ENCODE data around the gene SBNO2.

The SBNO2 gene

GRCh38 chr19:1066251-1066747, 107.8 kb downstream of the SBNO2 start:
- peaks cover 30 to 36% of the 10 kb centered on the region in 2 donors for H3K4me1 Mint-ChIP-seq (ENCODE audit: low read depth in 2 of 2)
- no peaks in the 10 kb centered on the region for H3K27me3 Mint-ChIP-seq
- H3K9me3 Mint-ChIP-seq = no peaks in the 10 kb centered on the region
- ATAC-seq (replicated peaks) (no peak), DNase-seq (no peak)
- H3K36me3 Mint-ChIP-seq (ENCODE audit: insufficient read depth) = peaks cover 54% of the 10 kb centered on the region
- peak overlapping the region; percentile 93 to 96 for H3K4me3 Mint-ChIP-seq
- H3K27ac Mint-ChIP-seq = peak overlapping the region in 1 of 2 donors; percentile 96

DNA sequence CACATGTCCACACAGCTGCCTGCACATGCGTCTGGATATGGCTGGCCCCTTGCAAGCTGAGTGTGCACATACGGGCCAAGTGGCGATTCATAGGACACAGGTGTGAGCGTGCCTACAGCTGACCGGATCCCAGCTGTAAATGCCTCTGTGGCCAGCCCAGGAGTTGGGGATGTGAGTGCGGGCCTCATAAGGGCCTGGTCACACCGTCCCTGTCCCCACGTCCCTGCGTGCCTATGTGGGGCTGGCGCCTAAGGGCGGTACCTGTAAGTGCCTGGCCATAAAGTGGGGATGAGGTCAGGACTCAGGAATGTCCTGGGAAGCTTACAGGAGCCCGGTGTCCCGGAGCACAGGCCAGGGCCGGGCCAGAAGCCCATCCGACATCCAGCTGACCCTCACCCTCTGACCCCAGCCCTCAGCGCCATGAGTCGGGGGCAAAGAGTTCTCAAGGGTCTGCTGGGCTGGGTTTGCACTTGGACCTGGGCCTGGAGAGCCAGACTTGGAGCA, 108.4 kb downstream of the SBNO2 start:
- H3K36me3 Mint-ChIP-seq (ENCODE audit: insufficient read depth) = peaks cover 50% of the 10 kb centered on the region
- peak overlapping the region; percentile 35 to 96 for H3K27ac Mint-ChIP-seq
- H3K4me3 Mint-ChIP-seq = peak overlapping the region; percentile 93 to 96
- no peaks in the 10 kb centered on the region for H3K27me3 Mint-ChIP-seq
- DNase-seq (no peak), ATAC-seq (replicated peaks) (no peak)
- H3K4me1 Mint-ChIP-seq (ENCODE audit: low read depth in 2 of 2) = peaks cover 30 to 36% of the 10 kb centered on the region in 2 donors
- no peaks in the 10 kb centered on the region for H3K9me3 Mint-ChIP-seq

GRCh38 chr19:1064661-1065605, 109.1 kb downstream of the SBNO2 start:
- peak overlapping the region; percentile 93 to 96 for H3K4me3 Mint-ChIP-seq
- H3K9me3 Mint-ChIP-seq = no peaks in the 10 kb centered on the region
- peak overlapping the region in 1 of 2 donors; percentile 96 for H3K27ac Mint-ChIP-seq
- peaks cover 30 to 36% of the 10 kb centered on the region in 2 donors for H3K4me1 Mint-ChIP-seq (ENCODE audit: low read depth in 2 of 2)
- ATAC-seq (replicated peaks) (peak; percentile 14), DNase-seq (peak; percentile 58 to 67 (median 65))
- H3K36me3 Mint-ChIP-seq (ENCODE audit: insufficient read depth) = peaks cover 43% of the 10 kb centered on the region
- H3K27me3 Mint-ChIP-seq = no peaks in the 10 kb centered on the region

GRCh38 chr19:1063909-1064660, 110.0 kb downstream of the SBNO2 start:
- DNase-seq (no peak), ATAC-seq (replicated peaks) (no peak)
- Mint-ChIP-seq H3K27ac (peak overlapping the region in 1 of 2 donors; percentile 96), H3K4me3 (peak overlapping the region; percentile 93 to 96), H3K4me1 (ENCODE audit: low read depth in 2 of 2) (peaks cover 26 to 29% of the 10 kb centered on the region in 2 donors), H3K36me3 (ENCODE audit: insufficient read depth) (peaks cover 42% of the 10 kb centered on the region), H3K27me3 (no peaks in the 10 kb centered on the region), H3K9me3 (no peaks in the 10 kb centered on the region)

DNA sequence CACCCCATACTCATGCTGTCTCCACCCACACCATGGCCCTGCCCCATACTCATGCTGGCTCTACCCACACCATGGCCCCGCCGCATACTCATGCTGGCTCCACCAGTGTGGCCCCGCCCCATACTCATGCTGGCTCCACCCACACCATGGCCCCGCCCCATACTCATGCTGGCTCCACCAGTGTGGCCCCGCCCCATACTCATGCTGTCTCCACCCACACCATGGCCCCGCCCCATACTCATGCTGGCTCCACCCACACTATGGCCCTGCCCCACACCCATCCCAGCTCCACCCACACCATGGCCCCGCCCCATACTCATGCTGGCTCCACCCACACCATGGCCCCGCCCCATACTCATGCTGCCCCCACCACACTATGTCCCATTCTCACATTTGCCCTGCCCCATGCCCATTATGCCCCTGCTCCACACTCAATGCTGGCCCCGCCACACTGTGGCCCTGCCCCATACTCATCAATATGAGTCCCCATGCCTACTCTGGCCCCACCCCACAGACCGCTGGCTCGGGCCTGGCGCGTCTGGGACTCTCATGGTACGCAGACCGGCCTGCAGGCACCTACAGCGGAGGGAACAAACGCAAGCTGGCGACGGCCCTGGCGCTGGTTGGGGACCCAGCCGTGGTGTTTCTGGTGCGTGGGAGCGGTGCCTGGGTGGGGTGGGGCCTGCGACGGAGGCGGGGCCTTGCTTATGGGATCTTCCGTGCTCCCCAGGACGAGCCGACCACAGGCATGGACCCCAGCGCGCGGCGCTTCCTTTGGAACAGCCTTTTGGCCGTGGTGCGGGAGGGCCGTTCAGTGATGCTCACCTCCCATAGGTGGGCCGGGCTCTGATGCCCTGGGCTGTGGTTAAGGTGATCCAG, 110.8 kb downstream of the SBNO2 start:
- no peaks in the 10 kb centered on the region for H3K27me3 Mint-ChIP-seq
- H3K4me3 Mint-ChIP-seq = no peak overlapping the region
- peak; percentile 58 to 67 (median 64) for DNase-seq
- peaks cover 22 to 25% of the 10 kb centered on the region in 2 donors for H3K4me1 Mint-ChIP-seq (ENCODE audit: low read depth in 2 of 2)
- no peaks in the 10 kb centered on the region for H3K9me3 Mint-ChIP-seq
- H3K27ac Mint-ChIP-seq = peak overlapping the region in 1 of 2 donors; percentile 46
- H3K36me3 Mint-ChIP-seq (ENCODE audit: insufficient read depth) = peaks cover 34% of the 10 kb centered on the region
- ATAC-seq (replicated peaks) = no peak

- Mint-ChIP-seq H3K27ac (no peak overlapping the region), H3K4me3 (no peak overlapping the region), H3K27me3 (no peaks in the 10 kb centered on the region), H3K4me1 (ENCODE audit: low read depth in 2 of 2) (peaks cover 28 to 33% of the 10 kb centered on the region in 2 donors), H3K9me3 (no peaks in the 10 kb centered on the region), H3K36me3 (ENCODE audit: insufficient read depth) (peaks cover 26% of the 10 kb centered on the region)
- DNase-seq (no peak), ATAC-seq (replicated peaks) (no peak)
These were observed 111.6 kb downstream of the SBNO2 start for GRCh38 chr19:1062387-1063029.

DNA sequence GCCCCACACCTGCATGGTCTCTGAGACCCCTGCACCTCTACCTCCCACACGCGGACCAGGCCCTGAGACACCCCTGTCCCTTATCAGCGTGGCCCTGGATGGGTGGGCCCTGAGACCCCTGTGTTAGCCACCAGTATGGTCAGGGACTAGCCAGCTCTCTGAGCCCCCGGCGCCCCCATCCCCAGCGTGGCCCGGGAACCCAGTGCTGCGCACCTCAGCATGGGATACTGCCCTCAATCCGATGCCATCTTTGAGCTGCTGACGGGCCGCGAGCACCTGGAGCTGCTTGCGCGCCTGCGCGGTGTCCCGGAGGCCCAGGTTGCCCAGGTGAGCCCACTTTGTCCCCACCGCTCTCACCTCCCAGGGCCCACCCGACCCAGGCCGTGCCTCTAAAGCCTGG, 112.1 kb downstream of the SBNO2 start:
- Mint-ChIP-seq H3K4me1 (ENCODE audit: low read depth in 2 of 2) (peaks cover 33 to 38% of the 10 kb centered on the region in 2 donors), H3K9me3 (no peaks in the 10 kb centered on the region), H3K4me3 (no peak overlapping the region), H3K27ac (peak overlapping the region in 1 of 2 donors; percentile 83), H3K27me3 (no peaks in the 10 kb centered on the region), H3K36me3 (ENCODE audit: insufficient read depth) (peaks cover 24% of the 10 kb centered on the region)
- ATAC-seq (replicated peaks) (no peak), DNase-seq (no peak)

DNA sequence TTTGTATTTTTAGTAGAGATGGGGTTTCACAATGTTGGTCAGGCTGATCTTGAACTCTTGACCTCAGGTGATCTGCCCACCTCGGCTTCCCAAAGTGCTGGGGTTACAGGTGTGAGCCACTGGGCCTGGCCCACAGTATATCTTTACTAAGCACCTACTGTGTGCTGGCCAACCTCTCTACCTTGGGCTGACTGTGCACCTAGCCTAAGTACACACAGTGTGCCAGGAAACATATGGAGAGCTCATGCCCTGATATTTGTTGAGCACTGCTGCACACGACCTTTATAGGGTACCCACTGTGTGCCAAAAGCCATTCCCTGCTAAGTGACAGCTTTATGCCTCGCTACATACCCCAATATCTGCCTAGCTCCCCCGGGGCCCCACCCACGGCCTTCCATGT, 113.4 kb downstream of the SBNO2 start:
- DNase-seq (no peak), ATAC-seq (replicated peaks) (no peak)
- Mint-ChIP-seq H3K4me3 (no peak overlapping the region), H3K27me3 (no peaks in the 10 kb centered on the region), H3K27ac (no peak overlapping the region), H3K4me1 (ENCODE audit: low read depth in 2 of 2) (peaks cover 30 to 35% of the 10 kb centered on the region in 2 donors), H3K36me3 (ENCODE audit: insufficient read depth) (peaks cover 17% of the 10 kb centered on the region), H3K9me3 (no peaks in the 10 kb centered on the region)

DNA sequence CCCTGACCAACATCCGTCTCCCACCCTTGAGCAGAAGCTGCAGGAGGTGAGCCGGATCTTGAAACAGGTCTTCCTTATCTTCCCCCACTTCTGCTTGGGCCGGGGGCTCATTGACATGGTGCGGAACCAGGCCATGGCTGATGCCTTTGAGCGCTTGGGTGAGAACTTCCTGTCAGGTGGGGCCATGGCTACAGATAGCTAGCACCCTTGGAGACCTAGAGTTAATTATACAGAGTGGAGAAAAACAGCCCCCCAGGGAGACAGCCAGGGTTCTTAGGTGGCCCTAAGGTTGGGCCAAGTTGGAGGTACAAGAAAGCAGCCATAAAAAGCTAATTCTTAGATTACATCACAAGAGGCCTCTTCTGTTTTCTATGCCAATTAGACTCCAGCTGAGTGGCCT, 116.0 kb downstream of the SBNO2 start:
- DNase-seq (no peak), ATAC-seq (replicated peaks) (peak; percentile 45)
- Mint-ChIP-seq H3K4me3 (peak overlapping the region; percentile 42 to 53), H3K36me3 (ENCODE audit: insufficient read depth) (peaks cover 17% of the 10 kb centered on the region), H3K27ac (peak overlapping the region; percentile 33 to 60), H3K4me1 (ENCODE audit: low read depth in 2 of 2) (peaks cover 17 to 18% of the 10 kb centered on the region in 2 donors), H3K9me3 (no peaks in the 10 kb centered on the region), H3K27me3 (no peaks in the 10 kb centered on the region)
